SK-N-SH (cell line): ENCODE results near the gene IL17REL. TPM values are rescaled to one million over a fixed set of nuclear protein-coding genes. Genes with fewer than 3 reads are reported as not detected.

Experiments used
- CTCF ChIA-PET: fragments of 300-600, 350-600 bp; formaldehyde crosslinking; extraction: SDS; loops from one replicate; lab custom pipeline; 2021; lab: Yijun Ruan, JAX
- POLR2A ChIA-PET: fragments of 350-600 bp; sonication (Branson Sonifier 250); formaldehyde crosslinking; extraction: SDS; loops from one replicate; lab custom pipeline; 2020; ENCODE audit warnings: antibody characterized with exemption, inconsistent platforms; lab: Yijun Ruan, JAX
- DNase-seq: peaks from one replicate; pipeline ENCODE4 v3.0.0; 2012
- H2AFZ ChIP-seq: fragments of 200-600 bp; sonication (generic); 2 replicates; pipeline ENCODE4 v1.8.1; 2016; ENCODE audit warnings: antibody characterized with exemption, mild to moderate bottlenecking, low read depth
- H3F3A ChIP-seq: fragments of 200-600 bp; sonication (generic); replicated peaks from 2 replicates; pipeline ENCODE3; 2016; ENCODE audit warnings: antibody characterized with exemption, mild to moderate bottlenecking; ENCODE audit not compliant: insufficient read depth
- H3K27ac ChIP-seq, 2 experiments: fragments of 200-500 bp in 1 of 2; fragments of 200-600 bp in 1 of 2; sonication (Bioruptor generic) in 1 of 2; sonication (generic), shearing (Covaris generic) in 1 of 2; 2 replicates each; pipeline versions ENCODE4 v1.5.1 to v1.6.1; 2014 to 2016; ENCODE audit warnings: low read depth in 2 of 2, inconsistent platforms in 1 of 2, low read length in 1 of 2, mild to moderate bottlenecking in 1 of 2, mixed read lengths in 1 of 2
- H3K27me3 ChIP-seq: fragments of 200-600 bp; sonication (generic), shearing (Covaris generic); 2 replicates; pipeline ENCODE4 v1.6.1; 2016; ENCODE audit warnings: mixed run types; ENCODE audit not compliant: insufficient read depth
- H3K36me3 ChIP-seq, 2 experiments: fragments of 200-500 bp in 1 of 2; fragments of 200-600 bp in 1 of 2; sonication (Bioruptor generic) in 1 of 2; sonication (generic) in 1 of 2; replicated peaks in 1 of 2; 2 replicates each; pipeline versions ENCODE3 to v1.5.1; 2014 to 2016; ENCODE audit warnings: low read length in 1 of 2, mild to moderate bottlenecking in 1 of 2; ENCODE audit not compliant: insufficient read depth in 2 of 2, control insufficient read depth in 1 of 2
- H3K4me1 ChIP-seq, 2 experiments: fragments of 200-500 bp in 1 of 2; fragments of 200-600 bp in 1 of 2; sonication (Bioruptor generic) in 1 of 2; sonication (generic), shearing (Covaris generic) in 1 of 2; 2 replicates each; pipeline versions ENCODE4 v1.5.1 to v1.6.1; 2014 to 2016; ENCODE audit warnings: low read depth in 1 of 2, low read length in 1 of 2, mixed run types in 1 of 2; ENCODE audit not compliant: insufficient read depth in 2 of 2, control insufficient read depth in 1 of 2
- H3K4me2 ChIP-seq: fragments of 200-600 bp; sonication (generic), shearing (Covaris generic); 2 replicates; pipeline ENCODE4 v1.6.1; 2017; ENCODE audit warnings: mixed run types
- H3K4me3 ChIP-seq, 2 experiments: fragments of 200-500 bp in 1 of 2; fragments of 200-600 bp in 1 of 2; sonication (Bioruptor generic) in 1 of 2; sonication (generic), shearing (Covaris generic) in 1 of 2; 2 replicates each; pipeline versions ENCODE4 v1.5.1 to v1.8.1; 2014 to 2016; ENCODE audit warnings: low read depth in 2 of 2, inconsistent platforms in 1 of 2, low read length in 1 of 2, mild to moderate bottlenecking in 1 of 2, mixed read lengths in 1 of 2, moderate library complexity in 1 of 2
- H3K79me2 ChIP-seq: fragments of 200-600 bp; sonication (generic); 2 replicates; pipeline ENCODE4 v1.8.1; 2017; ENCODE audit warnings: mild to moderate bottlenecking; ENCODE audit not compliant: insufficient read depth
- H3K9ac ChIP-seq: fragments of 200-600 bp; sonication (generic); 2 replicates; pipeline ENCODE4 v1.6.1; 2017; ENCODE audit warnings: mixed run types
- H3K9me2 ChIP-seq: fragments of 200-600 bp; sonication (generic); 2 replicates; pipeline ENCODE4 v1.6.1; 2017; ENCODE audit warnings: mixed run types
- H3K9me3 ChIP-seq: fragments of 200-600 bp; sonication (generic); 2 replicates; pipeline ENCODE4 v1.6.1; 2017; ENCODE audit warnings: mixed run types, mild to moderate bottlenecking, moderate library complexity
- H4K20me1 ChIP-seq: fragments of 200-600 bp; sonication (generic); 2 replicates; pipeline ENCODE4 v1.6.1; 2017; ENCODE audit warnings: mild to moderate bottlenecking, mixed run types; ENCODE audit not compliant: insufficient read depth
- EP300 ChIP-seq, 2 experiments: IDR thresholded peaks; 2 replicates each; pipeline versions ENCODE4 v1.4.0 to v1.6.1; 2012; ENCODE audit warnings: borderline replicate concordance in 1 of 2, low read depth in 1 of 2, low read length in 1 of 2
- EZH2phosphoT487 ChIP-seq: fragments of 200-600 bp; sonication (generic); IDR thresholded peaks from 2 replicates; pipeline ENCODE4 v1.6.1; 2017; ENCODE audit warnings: low read depth, mixed run types, mild to moderate bottlenecking, antibody characterized with exemption, moderate library complexity, borderline replicate concordance
- IRF3 ChIP-seq: fragments of 150-350 bp; IDR thresholded peaks from 2 replicates; pipeline ENCODE4 v1.6.1; 2016; ENCODE audit warnings: mild to moderate bottlenecking, low read depth, low read length
- JUND ChIP-seq: IDR thresholded peaks from 2 replicates; pipeline ENCODE4 v1.4.0; 2012
- MAX ChIP-seq: IDR thresholded peaks from 2 replicates; pipeline ENCODE4 v1.4.0; 2012; ENCODE audit warnings: low read depth
- MXI1 ChIP-seq: IDR thresholded peaks from 2 replicates; pipeline ENCODE4 v1.6.1; 2012; ENCODE audit warnings: mild to moderate bottlenecking, low read depth, low read length, improper control_type of control experiment
- PBX3 ChIP-seq: IDR thresholded peaks from 2 replicates; pipeline ENCODE4; 2012
- RFX5 ChIP-seq: IDR thresholded peaks from 2 replicates; pipeline ENCODE4 v1.6.1; 2012; ENCODE audit warnings: mild to moderate bottlenecking, improper control_type of control experiment, low read length
- TAF1 ChIP-seq: IDR thresholded peaks from 2 replicates; pipeline ENCODE4 v1.6.1; 2012; ENCODE audit warnings: low read depth, mild to moderate bottlenecking, low read length, moderate library complexity, borderline replicate concordance
- YY1 ChIP-seq: IDR thresholded peaks from 2 replicates; pipeline ENCODE4 v1.4.0; 2012; ENCODE audit warnings: low read depth, mild to moderate bottlenecking
- WGBS: methylation state at CpG from one replicate; pipeline ENCODE4 v1.1.6; 2017; ENCODE audit warnings: low lambda C conversion rate; 5-methylcytosine and 5-hydroxymethylcytosine counted together
- polyA plus RNA-seq, 3 experiments: library from polyadenylated mRNA; depleted of rRNA; stranded (reverse); fragments of >200 nt; gene quantifications; 2 replicates each; pipeline ENCODE4 v1.2.3, GENCODE V29; 2012
- TF ChIP-seq, protein P1 (sequence below): IDR thresholded peaks from 2 replicates; pipeline ENCODE4 v1.4.0; 2012; ENCODE audit warnings: low read depth, borderline replicate concordance
- TF ChIP-seq, protein P2 (sequence below): fragments of 150-350 bp; IDR thresholded peaks from 2 replicates; pipeline ENCODE4 v1.6.1; 2017; ENCODE audit warnings: antibody characterized with exemption, low read length, low read depth, borderline replicate concordance
- TF ChIP-seq, protein P3 (sequence below): IDR thresholded peaks from 2 replicates; pipeline ENCODE4 v1.4.0; 2012; ENCODE audit warnings: low read depth, borderline replicate concordance

The IL17REL gene
- polyA plus RNA-seq, 1 of the 3 experiments (the other 2 are of a cell fraction) = not detected

DNA sequence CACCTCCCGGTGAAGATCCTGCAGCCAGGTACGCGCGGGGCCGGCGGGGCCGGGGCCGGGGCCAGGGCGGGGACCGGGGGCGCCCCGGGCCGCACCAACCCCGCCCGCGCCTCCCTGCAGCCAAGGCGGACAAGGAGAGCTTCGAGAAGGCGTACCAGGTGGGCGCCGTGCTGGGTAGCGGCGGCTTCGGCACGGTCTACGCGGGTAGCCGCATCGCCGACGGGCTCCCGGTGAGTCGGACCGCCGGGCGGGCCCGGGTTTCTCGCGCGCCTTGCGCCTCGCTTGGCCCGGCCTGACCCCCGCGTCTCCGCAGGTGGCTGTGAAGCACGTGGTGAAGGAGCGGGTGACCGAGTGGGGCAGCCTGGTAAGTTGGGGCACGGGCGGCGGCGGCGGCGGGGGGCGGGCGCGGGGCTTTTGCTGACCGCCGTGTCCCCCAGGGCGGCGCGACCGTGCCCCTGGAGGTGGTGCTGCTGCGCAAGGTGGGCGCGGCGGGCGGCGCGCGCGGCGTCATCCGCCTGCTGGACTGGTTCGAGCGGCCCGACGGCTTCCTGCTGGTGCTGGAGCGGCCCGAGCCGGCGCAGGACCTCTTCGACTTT is 51.5 kb downstream of the IL17REL start:
- peaks cover 20 to 26% of the 10 kb centered on the region in 2 experiments; a peak in 2 of 4 replicates for H3K4me1 ChIP-seq
- no peaks in the 10 kb centered on the region for H3K9me2 ChIP-seq
- no peaks in the 10 kb centered on the region for H3K9me3 ChIP-seq
- no CpG with 5 or more reads among the region's 84 CpGs for WGBS
- peak overlapping the region; percentile 98 for H3K4me2 ChIP-seq
- TF ChIP-seq MXI1 = peak; percentile 30; the same call in 1 of the 2 replicates
- TF ChIP-seq MAX = peak; percentile 44; the same call in 1 of the 2 replicates
- TF ChIP-seq, protein P1, sequence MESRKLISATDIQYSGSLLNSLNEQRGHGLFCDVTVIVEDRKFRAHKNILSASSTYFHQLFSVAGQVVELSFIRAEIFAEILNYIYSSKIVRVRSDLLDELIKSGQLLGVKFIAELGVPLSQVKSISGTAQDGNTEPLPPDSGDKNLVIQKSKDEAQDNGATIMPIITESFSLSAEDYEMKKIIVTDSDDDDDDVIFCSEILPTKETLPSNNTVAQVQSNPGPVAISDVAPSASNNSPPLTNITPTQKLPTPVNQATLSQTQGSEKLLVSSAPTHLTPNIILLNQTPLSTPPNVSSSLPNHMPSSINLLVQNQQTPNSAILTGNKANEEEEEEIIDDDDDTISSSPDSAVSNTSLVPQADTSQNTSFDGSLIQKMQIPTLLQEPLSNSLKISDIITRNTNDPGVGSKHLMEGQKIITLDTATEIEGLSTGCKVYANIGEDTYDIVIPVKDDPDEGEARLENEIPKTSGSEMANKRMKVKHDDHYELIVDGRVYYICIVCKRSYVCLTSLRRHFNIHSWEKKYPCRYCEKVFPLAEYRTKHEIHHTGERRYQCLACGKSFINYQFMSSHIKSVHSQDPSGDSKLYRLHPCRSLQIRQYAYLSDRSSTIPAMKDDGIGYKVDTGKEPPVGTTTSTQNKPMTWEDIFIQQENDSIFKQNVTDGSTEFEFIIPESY = no peak
- ChIA-PET CTCF (interaction anchor here (0.7 to 1.1 kb wide), 3 partner anchors 18 to 69 kb away, joined by 3 to 4 read pairs (median 4); no protein-coding TSS in a partner anchor), POLR2A (no interaction called here)
- H3K27ac ChIP-seq = peak overlapping the region in 1 of 2 experiments; percentile 93; a peak in 2 of 4 replicates
- H4K20me1 ChIP-seq = peaks cover 7% of the 10 kb centered on the region
- peaks cover 5 to 16% of the 10 kb centered on the region in 2 experiments for H3K36me3 ChIP-seq
- H3K79me2 ChIP-seq = peaks cover 31% of the 10 kb centered on the region
- H2AFZ ChIP-seq = no peak overlapping the region
- H3K27me3 ChIP-seq = no peaks in the 10 kb centered on the region
- H3K9ac ChIP-seq = peak overlapping the region; percentile 61; the same call in 1 of the 2 replicates
- H3F3A ChIP-seq = no peaks in the 10 kb centered on the region
- peak overlapping the region; percentile 67 to 76 for H3K4me3 ChIP-seq
- DNase-seq = peak; percentile 66

DNA sequence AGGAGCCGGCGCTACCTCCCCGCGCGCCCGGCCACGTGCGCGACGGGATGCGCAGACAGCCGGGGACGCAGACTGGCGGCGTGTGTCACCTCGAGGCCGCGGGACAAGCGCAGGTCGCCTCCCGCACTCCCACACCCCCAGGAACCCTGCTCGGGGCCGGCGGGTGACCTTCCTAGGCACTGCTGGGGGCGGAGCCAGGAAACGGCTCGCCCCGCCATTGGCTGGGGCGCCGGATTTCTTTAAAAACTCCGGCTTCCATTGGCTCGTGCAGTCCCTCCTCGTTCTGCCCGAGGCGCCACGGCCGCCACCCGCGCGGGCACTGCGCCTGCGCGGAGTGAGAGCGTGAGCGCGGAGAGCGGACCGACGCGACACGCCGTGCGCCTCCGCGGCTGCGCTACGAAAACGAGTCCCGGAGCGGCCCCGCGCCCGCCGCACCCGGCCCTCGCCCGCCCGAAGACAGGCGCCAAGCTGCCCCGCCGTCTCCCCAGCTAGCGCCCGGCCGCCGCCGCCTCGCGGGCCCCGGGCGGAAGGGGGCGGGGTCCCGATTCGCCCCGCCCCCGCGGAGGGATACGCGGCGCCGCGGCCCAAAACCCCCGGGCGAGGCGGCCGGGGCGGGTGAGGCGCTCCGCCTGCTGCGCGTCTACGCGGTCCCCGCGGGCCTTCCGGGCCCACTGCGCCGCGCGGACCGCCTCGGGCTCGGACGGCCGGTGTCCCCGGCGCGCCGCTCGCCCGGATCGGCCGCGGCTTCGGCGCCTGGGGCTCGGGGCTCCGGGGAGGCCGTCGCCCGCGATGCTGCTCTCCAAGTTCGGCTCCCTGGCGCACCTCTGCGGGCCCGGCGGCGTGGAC is 52.2 kb downstream of the IL17REL start, which contains the start of gene PIM3:
Gene PIM3, plus strand, starts transcription at position 614 of the 846 bp plus-strand sequence. Its CDS starts 176 bp downstream, at position 790.
- peak within 1 kb of the TSS; percentile 68 for H3K9ac ChIP-seq
- no peaks in the 10 kb centered on the region for H3K27me3 ChIP-seq
- peak within 1 kb of the TSS; percentile 98 for H3K4me2 ChIP-seq
- H3K4me1 ChIP-seq = peaks cover 20 to 33% of the 10 kb centered on the region in 2 experiments; a peak in 2 of 4 replicates
- H2AFZ ChIP-seq = peak within 1 kb of the TSS; percentile 84
- H3K79me2 ChIP-seq = peaks cover 31% of the 10 kb centered on the region
- H3K36me3 ChIP-seq = peaks cover 5 to 16% of the 10 kb centered on the region in 2 experiments
- ChIA-PET CTCF (interaction anchor here (0.7 to 1.3 kb wide), 2 partner anchors 23 to 70 kb away, joined by 3 to 5 read pairs; no protein-coding TSS in a partner anchor), POLR2A (interaction anchor here (1.4 kb wide), 1 partner anchor 14 kb away, joined by 3 read pairs; no protein-coding TSS in a partner anchor)
- no peaks in the 10 kb centered on the region for H3F3A ChIP-seq
- H3K9me2 ChIP-seq = no peaks in the 10 kb centered on the region
- peak within 1 kb of the TSS; percentile 59 to 93 for H3K27ac ChIP-seq
- H4K20me1 ChIP-seq = peaks cover 7% of the 10 kb centered on the region
- DNase-seq = peak; percentile 98
- H3K4me3 ChIP-seq = peak within 1 kb of the TSS; percentile 76 to 77
- H3K9me3 ChIP-seq = no peaks in the 10 kb centered on the region
- under 1% methylated on average over 22 of the region's 137 CpGs for WGBS
- no peak for TF ChIP-seq JUND
- no peak for TF ChIP-seq RFX5
- TF ChIP-seq PBX3 = peak; percentile 58; the same call in 1 of the 2 replicates
- TF ChIP-seq TAF1 = peak; percentile 82
- TF ChIP-seq, protein P2, sequence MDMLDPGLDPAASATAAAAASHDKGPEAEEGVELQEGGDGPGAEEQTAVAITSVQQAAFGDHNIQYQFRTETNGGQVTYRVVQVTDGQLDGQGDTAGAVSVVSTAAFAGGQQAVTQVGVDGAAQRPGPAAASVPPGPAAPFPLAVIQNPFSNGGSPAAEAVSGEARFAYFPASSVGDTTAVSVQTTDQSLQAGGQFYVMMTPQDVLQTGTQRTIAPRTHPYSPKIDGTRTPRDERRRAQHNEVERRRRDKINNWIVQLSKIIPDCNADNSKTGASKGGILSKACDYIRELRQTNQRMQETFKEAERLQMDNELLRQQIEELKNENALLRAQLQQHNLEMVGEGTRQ = no peak
- 0 out of 2 replicates have a peak, but pooled peaks have one; percentile 17 for TF ChIP-seq IRF3
- TF ChIP-seq EZH2phosphoT487 = no peak
- no peak for TF ChIP-seq YY1
- TF ChIP-seq, protein P1 = no peak
- 0 out of 4 replicates have a peak, but pooled peaks of 1 of the 2 experiments have one; percentile 9 for TF ChIP-seq EP300 (IDR thresholded peaks at IDR 0.05; ENCODE audit: borderline replicate concordance in 1 of 2, low read depth in 1 of 2, low read length in 1 of 2)
- TF ChIP-seq, protein P3, sequence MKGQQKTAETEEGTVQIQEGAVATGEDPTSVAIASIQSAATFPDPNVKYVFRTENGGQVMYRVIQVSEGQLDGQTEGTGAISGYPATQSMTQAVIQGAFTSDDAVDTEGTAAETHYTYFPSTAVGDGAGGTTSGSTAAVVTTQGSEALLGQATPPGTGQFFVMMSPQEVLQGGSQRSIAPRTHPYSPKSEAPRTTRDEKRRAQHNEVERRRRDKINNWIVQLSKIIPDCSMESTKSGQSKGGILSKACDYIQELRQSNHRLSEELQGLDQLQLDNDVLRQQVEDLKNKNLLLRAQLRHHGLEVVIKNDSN = no peak
